GM19324 (cell line): ENCODE results near the gene VSNL1.

ENCODE experiments used
- ATAC-seq: cut with Tn5 transposase; IDR thresholded peaks from one replicate; pipeline ENCODE4 v1.9.1; 2021; ENCODE audit warnings: mild to moderate bottlenecking, moderate library complexity; ENCODE audit not compliant: unreplicated experiment, low FRiP score

Gene VSNL1

GRCh38 chr2:17540093-17540812 lies at the start of gene VSNL1:
Gene VSNL1 (plus strand): TSS chr2:17540696. CDS start chr2:17592075, 51,379 bp downstream.
- no peak for ATAC-seq

DNA sequence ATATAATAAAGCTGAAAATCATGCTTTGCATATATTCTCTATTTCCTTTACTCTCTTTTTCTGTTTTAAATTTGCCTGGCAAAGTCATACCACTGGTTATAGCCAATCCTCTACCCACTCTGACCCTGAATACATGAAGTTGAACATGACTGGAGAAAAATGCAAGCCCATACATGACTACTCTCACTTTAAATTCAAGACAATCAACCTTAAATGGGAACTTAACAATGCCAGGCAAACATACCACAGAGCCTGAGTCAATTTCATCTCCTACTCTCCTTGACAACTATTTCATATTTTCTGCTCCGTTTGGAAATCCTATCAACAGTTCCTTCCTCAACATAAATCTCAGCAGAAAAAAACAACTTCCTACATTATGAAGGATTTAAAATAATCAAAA lies 44.9 kb upstream of the VSNL1 start:
- ATAC-seq, result no peak

DNA sequence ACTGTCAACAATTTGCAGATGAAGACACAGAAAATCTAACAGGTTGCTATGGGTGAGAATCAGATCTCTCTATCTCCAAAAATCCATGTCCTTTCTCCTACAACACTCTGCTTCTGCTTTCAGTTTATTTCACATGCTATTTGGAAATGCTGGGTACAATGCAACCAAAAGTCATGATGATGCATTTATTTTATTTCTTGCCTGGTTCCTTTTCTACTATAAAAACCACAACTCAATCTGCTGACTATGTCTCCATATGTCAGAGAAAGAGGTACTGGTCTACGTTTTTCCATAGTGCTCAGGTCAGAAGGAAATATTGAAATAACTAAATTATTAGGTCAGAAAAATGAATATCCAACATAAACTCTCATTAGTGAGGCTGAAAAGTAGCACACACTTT lies 42.8 kb upstream of the VSNL1 start:
- no peak for ATAC-seq

- no peak for ATAC-seq
Measured at GRCh38 chr2:17506736-17507616, 33.5 kb upstream of the VSNL1 start.

DNA sequence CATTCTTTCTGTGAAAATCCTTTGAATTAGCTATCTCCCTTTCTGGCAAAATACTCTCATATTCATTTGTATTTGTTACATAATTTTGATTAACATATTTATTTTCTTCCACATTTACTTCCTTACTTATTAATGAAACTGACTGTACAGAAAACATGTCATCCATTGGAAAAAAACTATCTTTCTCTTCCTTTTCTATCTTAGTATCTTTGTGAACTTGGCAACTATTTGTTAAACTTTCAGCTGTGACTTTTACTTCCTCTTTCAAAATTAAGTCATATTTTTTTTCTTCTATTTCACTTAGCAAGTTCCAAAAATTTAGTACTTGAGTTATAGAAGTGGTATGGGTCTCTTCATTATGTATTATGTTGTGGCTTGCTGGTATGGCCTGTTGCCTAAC lies 24.8 kb upstream of the VSNL1 start:
- ATAC-seq, result no peak

GRCh38 chr2:17517481-17518211 lies 22.9 kb upstream of the VSNL1 start:
- peak; percentile 7 for ATAC-seq

DNA sequence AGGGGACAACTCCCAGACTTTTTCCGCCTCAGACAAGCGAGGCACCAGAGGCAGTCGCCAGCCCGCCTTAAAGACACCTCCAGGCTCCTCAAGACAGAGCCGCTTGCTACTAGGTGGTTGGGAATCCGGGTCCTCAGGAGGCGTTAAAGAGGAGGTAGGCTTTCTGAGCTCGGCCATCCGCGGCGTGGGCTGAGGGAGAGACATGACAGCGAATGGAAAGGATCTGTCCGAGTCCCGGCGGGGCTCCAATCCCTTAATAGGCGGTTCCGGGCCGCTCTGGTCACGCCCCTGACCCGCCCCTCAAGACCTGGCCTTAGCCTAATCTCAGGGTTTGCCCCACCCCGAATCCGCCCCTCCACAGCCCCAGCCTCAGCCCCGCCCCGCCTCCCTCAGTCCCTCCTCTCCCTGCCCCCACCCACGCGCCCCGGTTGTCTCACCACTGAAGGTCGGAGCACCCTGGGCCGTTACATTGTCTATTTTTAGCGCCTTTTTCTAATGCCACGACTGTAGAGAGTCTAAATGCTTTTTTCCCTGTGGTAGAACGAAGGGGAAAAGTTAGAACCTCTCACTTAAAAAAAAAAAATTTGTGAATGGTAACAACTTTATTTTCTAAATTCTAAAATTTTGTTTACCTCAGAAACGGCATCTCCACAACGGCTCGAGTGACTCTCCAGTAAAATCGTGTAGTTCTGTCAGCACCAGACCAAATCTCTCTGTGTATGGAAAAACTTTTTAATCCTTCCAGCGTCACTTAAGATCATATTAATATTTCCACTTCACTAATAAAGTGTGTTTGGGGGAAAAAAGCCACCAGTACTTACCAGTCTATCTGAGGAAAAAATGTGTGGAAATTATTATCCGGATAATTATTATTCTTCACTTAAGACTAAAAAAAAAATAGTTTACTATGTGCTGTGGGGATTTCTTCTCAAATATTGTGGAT lies 22.0 kb upstream of the VSNL1 start, which contains the start of gene RAD51AP2:
Gene RAD51AP2 (minus strand): TSS at position 229 of the 943 bp plus-strand sequence. CDS start 25 bp downstream, at position 204.
- ATAC-seq, result peak; percentile 90

DNA sequence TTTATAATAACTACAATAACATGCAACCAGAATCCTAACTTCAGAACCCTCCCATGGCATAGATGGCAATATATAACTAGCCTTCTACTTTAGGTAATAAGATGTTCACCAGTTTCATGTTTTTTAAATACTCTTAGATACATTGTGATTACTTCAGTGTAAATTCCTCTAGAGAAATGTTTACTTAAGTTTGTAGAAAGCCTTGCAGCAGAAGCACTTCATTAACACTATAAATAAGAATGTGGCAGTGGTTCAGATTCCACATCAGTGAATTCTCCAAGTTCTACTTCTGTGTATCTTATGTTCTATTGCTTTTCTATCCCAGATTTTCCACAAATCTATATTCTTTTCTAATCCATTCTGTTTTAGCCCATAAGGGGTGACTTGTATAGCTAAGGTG lies 21.0 kb upstream of the VSNL1 start:
- ATAC-seq, result no peak

DNA sequence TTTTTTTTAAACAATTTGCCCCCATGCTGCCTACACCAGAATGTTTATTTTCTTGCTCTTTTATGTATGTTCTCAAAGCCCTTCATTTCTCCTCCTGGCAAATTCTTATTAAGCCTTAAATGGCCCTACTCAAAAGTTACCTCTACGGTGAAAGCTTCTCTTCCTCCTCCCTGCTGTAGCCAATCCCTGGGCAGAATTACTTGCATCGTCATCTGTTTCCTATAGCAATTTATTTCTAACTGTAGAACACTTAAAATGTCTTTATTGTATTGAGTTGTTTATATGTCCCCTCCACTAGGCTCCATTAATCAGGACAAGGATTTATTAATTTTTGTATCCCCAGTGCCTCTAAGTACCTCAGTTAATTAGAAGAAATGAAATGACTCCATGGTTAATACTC lies 19.7 kb upstream of the VSNL1 start:
- ATAC-seq, result no peak

DNA sequence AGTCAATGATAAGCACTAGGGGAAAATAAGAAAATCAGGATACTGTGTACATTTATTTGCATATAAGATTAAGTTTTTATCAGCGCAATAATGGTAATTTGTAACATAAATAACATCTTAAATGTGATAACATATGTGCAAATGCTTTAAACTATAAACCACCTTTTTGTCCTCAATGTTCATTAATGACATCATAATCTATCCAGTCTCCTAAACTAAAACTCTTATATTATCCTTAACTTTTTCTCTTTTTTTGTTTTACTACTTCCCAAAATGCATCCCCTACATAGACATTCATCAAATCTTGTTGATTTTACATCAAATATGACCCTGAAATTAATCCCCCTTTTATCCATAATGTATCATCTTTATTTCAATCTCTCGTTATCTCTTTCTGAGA lies 18.9 kb upstream of the VSNL1 start:
- ATAC-seq, result no peak

DNA sequence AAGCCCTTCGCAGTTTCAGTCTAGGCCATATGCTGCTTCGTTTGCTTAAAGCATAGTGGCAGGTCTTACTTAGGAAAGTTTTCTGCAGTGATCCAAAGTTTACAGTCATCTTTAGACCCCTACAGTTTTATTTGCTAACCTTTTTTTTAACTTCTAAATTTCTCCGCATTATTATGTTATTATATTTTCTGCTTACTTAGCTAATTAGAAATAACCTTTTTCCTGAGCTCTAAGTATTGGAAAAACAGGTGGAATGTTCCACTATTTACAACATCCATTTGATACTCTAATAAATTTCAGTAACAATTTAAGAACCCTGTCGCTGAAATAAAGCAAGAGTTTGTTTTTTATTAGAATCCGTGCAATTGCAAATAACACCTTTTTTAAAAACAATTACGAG lies 18.2 kb upstream of the VSNL1 start:
- ATAC-seq, result no peak

DNA sequence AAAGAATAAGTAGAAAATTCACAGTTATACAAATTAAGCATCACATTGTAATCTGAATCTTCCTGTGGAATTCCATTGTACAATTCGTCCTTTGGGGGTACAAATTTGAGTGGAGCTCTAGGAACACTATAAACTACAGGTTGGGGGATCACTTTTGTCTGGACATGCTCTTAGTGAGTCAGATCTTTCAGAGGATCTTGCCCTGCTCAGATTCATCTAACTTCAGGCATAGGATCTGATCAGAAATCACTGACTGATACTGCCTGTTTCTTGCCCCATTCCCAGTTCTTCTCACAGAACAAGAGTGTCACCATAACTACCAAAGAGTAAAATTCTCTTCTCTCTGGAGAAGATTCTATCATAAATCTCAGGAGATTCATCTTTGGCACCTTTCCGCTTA lies 10.7 kb upstream of the VSNL1 start:
- ATAC-seq, result no peak

- ATAC-seq, result no peak
Measured at GRCh38 chr2:17533546-17533945, 7.0 kb upstream of the VSNL1 start.

DNA sequence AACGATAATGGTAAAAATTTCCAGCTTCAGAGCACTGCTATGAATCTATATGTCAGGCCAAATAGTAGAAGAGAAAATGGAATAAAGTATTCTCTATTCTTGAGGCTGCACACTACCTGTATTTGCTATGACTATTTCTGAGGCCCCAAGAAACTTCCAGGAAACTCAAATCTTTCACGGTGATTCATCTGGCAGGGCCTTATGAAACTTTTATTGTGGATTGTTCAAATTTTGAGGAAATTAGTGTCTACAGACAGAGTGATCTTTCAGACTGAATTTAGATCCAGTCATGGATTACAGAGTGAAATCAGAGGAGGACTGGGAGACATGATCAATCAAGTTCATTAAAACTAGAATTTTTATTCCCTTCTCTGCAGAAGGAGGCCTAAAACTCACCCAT lies 4.1 kb upstream of the VSNL1 start:
- ATAC-seq, result no peak

DNA sequence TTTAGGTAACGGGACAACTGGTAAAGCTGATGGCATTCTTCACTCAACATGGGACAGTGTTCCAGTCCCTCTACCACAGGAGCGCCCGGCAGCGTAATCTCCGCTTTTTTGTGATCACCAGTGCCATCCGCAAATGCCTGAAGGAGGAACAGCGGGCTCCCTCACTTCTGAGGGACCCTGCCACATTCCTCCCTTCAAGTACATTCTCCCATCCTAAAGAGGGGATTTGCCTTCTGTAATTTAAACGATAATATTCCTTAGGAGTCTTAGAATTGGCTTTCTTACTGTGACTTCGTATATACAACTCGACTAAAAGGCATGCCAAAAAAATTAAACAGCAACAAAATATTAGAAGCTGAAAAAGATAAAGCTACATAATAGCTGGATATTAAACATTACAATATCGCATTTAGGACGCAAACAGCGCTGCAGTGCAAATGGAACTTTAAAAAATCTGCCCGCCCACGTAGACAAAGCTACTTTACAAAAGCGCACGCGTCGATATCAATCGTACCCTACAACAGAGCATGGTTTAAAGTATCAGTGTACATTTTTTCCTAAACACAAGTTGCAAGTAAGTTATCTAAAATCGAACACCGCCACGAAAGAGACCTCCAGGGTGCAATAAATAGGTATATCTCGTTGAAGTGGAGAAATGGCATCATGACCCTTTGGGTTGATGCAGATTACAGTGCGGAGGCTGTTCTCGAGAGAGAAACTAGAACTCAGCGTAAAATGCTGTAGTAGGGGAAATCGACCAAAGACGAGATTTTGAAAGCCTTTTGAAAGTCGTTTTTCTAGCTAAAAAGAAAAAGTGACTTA lies 2.3 kb upstream of the VSNL1 start:
- ATAC-seq, result no peak

DNA sequence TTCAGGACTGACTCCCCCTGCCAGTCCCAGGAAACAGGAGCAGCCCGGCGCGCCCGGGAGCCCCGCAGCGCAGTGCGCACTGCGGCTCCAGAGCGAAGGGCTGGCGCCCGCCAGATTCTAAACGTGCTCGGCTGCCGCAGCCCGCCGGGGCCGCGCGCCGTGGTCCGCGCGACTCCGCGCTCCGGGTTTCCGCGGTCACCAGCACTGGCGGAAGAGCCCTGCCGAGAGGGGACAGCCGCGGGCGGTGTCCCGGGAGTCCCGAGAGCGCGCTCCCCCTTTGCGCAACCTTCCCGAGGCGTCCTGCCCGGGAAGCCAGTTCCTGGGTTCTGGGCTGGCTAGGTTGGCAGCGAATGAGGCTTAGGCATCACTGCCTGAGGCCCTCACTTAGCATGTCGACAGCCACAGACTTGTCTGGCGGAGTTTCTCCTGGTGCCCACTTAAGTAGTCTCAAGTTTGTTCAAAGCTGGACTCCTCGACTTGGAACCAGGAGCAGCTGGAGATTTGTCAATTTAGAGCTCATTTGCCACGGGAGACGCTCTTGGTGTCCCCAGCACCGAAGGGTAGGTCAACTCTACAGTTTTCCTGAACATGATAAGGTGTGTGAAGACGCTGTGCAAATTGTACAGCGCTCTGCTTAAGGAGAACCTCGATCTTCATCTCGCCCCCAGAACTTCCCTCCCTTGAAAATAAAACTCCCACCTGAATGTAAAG lies 1.5 kb upstream of the VSNL1 start:
- ATAC-seq, result no peak

DNA sequence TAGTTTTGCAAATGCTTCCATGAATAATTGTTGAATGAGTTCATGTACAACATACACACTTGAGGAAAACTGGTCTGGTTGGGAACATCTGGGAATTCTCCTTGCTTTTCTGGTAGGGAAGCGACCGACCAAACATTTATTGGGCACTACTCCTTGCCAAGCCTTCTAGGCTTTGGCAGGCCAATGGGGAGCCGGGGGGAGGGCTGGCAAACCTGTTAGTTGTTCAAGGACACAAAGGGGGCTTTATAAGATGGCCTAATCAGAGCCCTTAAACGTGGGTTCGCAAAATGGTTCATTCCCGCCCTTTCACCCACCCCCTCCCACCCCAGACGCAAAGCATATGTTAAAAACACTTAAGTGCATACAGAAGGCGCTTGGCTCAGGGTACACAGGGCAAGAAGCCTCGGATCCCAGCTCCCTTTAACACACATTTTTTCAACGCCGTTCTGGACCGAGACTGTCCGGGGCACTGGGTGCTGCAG lies 844 bp upstream of the VSNL1 start:
- ATAC-seq, result no peak

DNA sequence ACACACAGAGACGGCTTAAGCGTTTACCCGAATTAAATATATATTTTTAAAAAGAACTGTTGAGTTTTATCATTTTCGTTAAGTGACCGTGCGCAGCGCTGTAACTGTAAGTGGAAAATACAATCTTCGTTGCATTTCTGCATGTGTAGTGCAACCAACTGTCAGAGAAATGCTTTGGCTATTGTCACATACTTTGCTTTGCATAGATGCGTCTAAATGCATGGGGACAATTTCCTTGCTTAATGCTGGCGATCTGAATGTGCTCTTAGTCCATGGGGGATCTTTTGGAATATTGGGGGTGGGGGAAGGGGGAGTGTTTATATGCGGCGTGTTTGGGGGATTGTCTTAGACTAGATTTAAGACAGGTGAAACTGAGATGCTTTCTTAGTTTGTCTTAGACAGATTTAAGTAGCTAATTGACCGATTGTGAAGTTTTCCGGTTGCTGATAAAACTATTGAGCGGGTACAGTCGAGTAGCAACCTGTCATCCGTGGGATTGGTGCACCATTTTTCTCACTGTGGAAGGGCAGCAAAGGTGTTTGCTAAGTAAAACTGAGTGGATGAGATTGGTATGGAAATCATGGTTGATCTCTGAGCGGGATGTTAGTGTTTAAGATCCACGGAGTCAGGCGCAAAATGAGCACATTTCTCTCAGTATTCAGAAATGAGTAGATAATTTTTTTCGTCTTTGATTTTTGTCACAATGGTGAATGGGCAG lies 476 bp downstream of the VSNL1 start:
- no peak for ATAC-seq
